HG03378 (cell line): ENCODE results near the gene KRT86.
"Not testable (repeated sequence)": the region's sequence is repeated elsewhere in the genome, so short reads cannot be mapped to it uniquely, and the experiment has no call there.

Experiments used
- ATAC-seq: cut with Tn5 transposase; IDR thresholded peaks from one replicate; pipeline ENCODE4 v1.9.1; 2021; ENCODE audit warnings: mild to moderate bottlenecking, moderate library complexity; ENCODE audit not compliant: unreplicated experiment

KRT86 gene

GRCh38 chr12:52267266-52267665 lies 7.2 kb upstream of the KRT86 start:
- no peak for ATAC-seq

- ATAC-seq: no peak
These were observed 6.7 kb upstream of the KRT86 start for GRCh38 chr12:52267699-52268098.

- no peak for ATAC-seq
These were observed 6.2 kb upstream of the KRT86 start for GRCh38 chr12:52268212-52268611.

- ATAC-seq: no peak
These were observed 3.8 kb upstream of the KRT86 start for GRCh38 chr12:52270541-52271070.

GRCh38 chr12:52271158-52271557 lies 3.3 kb upstream of the KRT86 start:
- no peak for ATAC-seq

- no peak for ATAC-seq
These were observed 1.2 kb downstream of the KRT86 start for GRCh38 chr12:52275686-52276085.

GRCh38 chr12:52277486-52278245 lies 3.2 kb downstream of the KRT86 start:
- ATAC-seq: no peak

- ATAC-seq: no peak
These were observed 4.4 kb downstream of the KRT86 start for GRCh38 chr12:52278575-52279421.

GRCh38 chr12:52279422-52280318 lies 5.2 kb downstream of the KRT86 start:
- no peak for ATAC-seq

GRCh38 chr12:52280319-52280795 lies 5.9 kb downstream of the KRT86 start:
- ATAC-seq: no peak

GRCh38 chr12:52280796-52281560 lies 6.5 kb downstream of the KRT86 start:
- no peak for ATAC-seq

GRCh38 chr12:52284562-52285171 lies 10.2 kb downstream of the KRT86 start:
- no peak for ATAC-seq

- ATAC-seq: no peak
These were observed 10.8 kb downstream of the KRT86 start for GRCh38 chr12:52285172-52285745.

- no peak for ATAC-seq
These were observed 11.5 kb downstream of the KRT86 start for GRCh38 chr12:52285851-52286530.

- ATAC-seq: not testable (repeated sequence)
These were observed 12.7 kb downstream of the KRT86 start for GRCh38 chr12:52286857-52287785.

GRCh38 chr12:52287816-52288805 lies 13.7 kb downstream of the KRT86 start:
- peak; percentile 51 for ATAC-seq
